Fibroblast of lung (primary cell): Measurements from ENCODE around the gene NHERF2. TPM values are rescaled to one million over a fixed set of nuclear protein-coding genes. Genes with fewer than 3 reads are reported as not detected.

Source experiments
- DNase-seq, 2 donors: peaks; one replicate each; pipeline versions ENCODE4 v3.0.0 to v3.0.0-alpha.2; 2010; ENCODE audit warnings: low read depth in 2 of 2
- H2AFZ ChIP-seq: 2 replicates; pipeline ENCODE4 v1.5.1; 2012; ENCODE audit warnings: low read length, control low read depth, inconsistent platforms
- H3K27ac ChIP-seq: 2 replicates; pipeline ENCODE4 v1.5.1; 2011; ENCODE audit warnings: low read length, control low read depth; ENCODE audit not compliant: insufficient read depth
- H3K27me3 ChIP-seq: 2 replicates; pipeline ENCODE4 v1.5.1; 2011; ENCODE audit warnings: mild to moderate bottlenecking, low read length; ENCODE audit not compliant: control insufficient read depth, insufficient read depth
- H3K36me3 ChIP-seq: 2 replicates; pipeline ENCODE4 v1.5.1; 2011; ENCODE audit warnings: low read length; ENCODE audit not compliant: control insufficient read depth, insufficient read depth
- H3K4me1 ChIP-seq: 2 replicates; pipeline ENCODE4 v1.5.1; 2011; ENCODE audit warnings: low read length; ENCODE audit not compliant: control insufficient read depth, insufficient read depth; ENCODE audit errors: extremely low read depth
- H3K4me2 ChIP-seq: 2 replicates; pipeline ENCODE4 v1.5.1; 2011; ENCODE audit warnings: low read length, control low read depth; ENCODE audit not compliant: insufficient read depth; ENCODE audit errors: extremely low read depth
- H3K4me3 ChIP-seq, 4 experiments: fragments of 200-600 bp in 1 of 4; sonication (generic) in 1 of 4; replicated peaks in 1 of 4; 2 replicates each; pipeline ENCODE4 v1.5.1; 2011 to 2016; ENCODE audit warnings: low read length in 4 of 4, low read depth in 3 of 4, mild to moderate bottlenecking in 3 of 4, control low read depth in 2 of 4, inconsistent platforms in 1 of 4, mixed read lengths in 1 of 4; ENCODE audit not compliant: insufficient read depth in 1 of 4; ENCODE audit errors: control extremely low read depth in 1 of 4
- H3K79me2 ChIP-seq: 2 replicates; pipeline ENCODE4 v1.5.1; 2012; ENCODE audit warnings: mild to moderate bottlenecking, low read length, inconsistent platforms; ENCODE audit not compliant: control insufficient read depth, insufficient read depth
- H3K9ac ChIP-seq: 2 replicates; pipeline ENCODE4 v1.5.1; 2011; ENCODE audit warnings: mild to moderate bottlenecking, low read length, control low read depth; ENCODE audit not compliant: insufficient read depth
- H3K9me3 ChIP-seq: 2 replicates; pipeline ENCODE4 v1.5.1; 2012; ENCODE audit warnings: low read depth, low read length; ENCODE audit not compliant: control insufficient read depth, insufficient read depth
- H4K20me1 ChIP-seq: 2 replicates; pipeline ENCODE4 v1.5.1; 2011; ENCODE audit warnings: low read length; ENCODE audit not compliant: control insufficient read depth, insufficient read depth; ENCODE audit errors: extremely low read depth
- CTCF ChIP-seq, 2 donors: IDR thresholded peaks in 1 of 2; conservative IDR thresholded peaks in 1 of 2; 1 replicate in 1 of 2; 2 replicates in 1 of 2; pipeline ENCODE4 v1.5.1; 2011 to 2012; ENCODE audit warnings: low read length in 2 of 2, control low read depth in 1 of 2, inconsistent platforms in 1 of 2, low read depth in 1 of 2, mild to moderate bottlenecking in 1 of 2
- EZH2 ChIP-seq: IDR thresholded peaks from 2 replicates; pipeline ENCODE4 v1.5.1; 2012; ENCODE audit warnings: low read length, control low read depth, mild to moderate bottlenecking; ENCODE audit errors: missing control alignments
- polyA plus RNA-seq, 2 donors: library from polyadenylated mRNA; depleted of rRNA in 1 of 2; stranded (reverse) in 1 of 2; unstranded in 1 of 2; fragments of >200 nt; gene quantifications; 2 replicates each; pipeline ENCODE4 v1.2.1, GENCODE V29; 2011 to 2012; ENCODE audit warnings: missing spikeins in 1 of 2
- total RNA-seq: library from RNA; depleted of rRNA; stranded (reverse); fragments of >200 nt; gene quantifications from 2 replicates; pipeline ENCODE4 v1.2.1, GENCODE V29; 2014

The NHERF2 gene
- total and polyA plus RNA-seq, 2 donors (not counting 1 experiment from before 2014, with no cell fraction given) = 21.5 to 38.0 TPM

- no peaks in the 10 kb centered on the region for H3K79me2 ChIP-seq
- H3K4me3 ChIP-seq = no peak overlapping the region
- DNase-seq = no peak
- peaks cover 41% of the 10 kb centered on the region for H3K36me3 ChIP-seq
- peaks cover 2% of the 10 kb centered on the region for H3K4me1 ChIP-seq
- no peak overlapping the region for H3K4me2 ChIP-seq
- no peaks in the 10 kb centered on the region for H3K27me3 ChIP-seq
- TF ChIP-seq CTCF (conservative IDR thresholded peaks at IDR 0.05 in 1 of 2, IDR thresholded peaks at IDR 0.05 in 1 of 2; ENCODE audit: low read depth in 1 of 2, low read length in 2 of 2) (no peak), EZH2 (no peak)
- no peak overlapping the region for H3K27ac ChIP-seq
- no peak overlapping the region for H3K9ac ChIP-seq
- no peaks in the 10 kb centered on the region for H4K20me1 ChIP-seq
- H2AFZ ChIP-seq = no peak overlapping the region
- no peaks in the 10 kb centered on the region for H3K9me3 ChIP-seq
Observed at GRCh38 chr16:2077016-2077415, 50.3 kb downstream of the NHERF2 start.

- H3K4me1 ChIP-seq = peaks cover 4% of the 10 kb centered on the region
- no peak overlapping the region for H3K27ac ChIP-seq
- H3K4me2 ChIP-seq = no peak overlapping the region
- H3K79me2 ChIP-seq = no peaks in the 10 kb centered on the region
- no peak overlapping the region for H2AFZ ChIP-seq
- H3K9me3 ChIP-seq = no peaks in the 10 kb centered on the region
- TF ChIP-seq CTCF (conservative IDR thresholded peaks at IDR 0.05 in 1 of 2, IDR thresholded peaks at IDR 0.05 in 1 of 2; ENCODE audit: low read depth in 1 of 2, low read length in 2 of 2) (no peak), EZH2 (no peak)
- H3K9ac ChIP-seq = no peak overlapping the region
- H3K36me3 ChIP-seq = peaks cover 39% of the 10 kb centered on the region
- DNase-seq = no peak
- no peaks in the 10 kb centered on the region for H4K20me1 ChIP-seq
- no peaks in the 10 kb centered on the region for H3K27me3 ChIP-seq
- no peak overlapping the region for H3K4me3 ChIP-seq
Observed at GRCh38 chr16:2077696-2078095, 51.0 kb downstream of the NHERF2 start.

GRCh38 chr16:2078096-2078495, 51.4 kb downstream of the NHERF2 start:
- H3K27ac ChIP-seq = no peak overlapping the region
- no peaks in the 10 kb centered on the region for H3K9me3 ChIP-seq
- H3K36me3 ChIP-seq = peaks cover 41% of the 10 kb centered on the region
- H3K79me2 ChIP-seq = no peaks in the 10 kb centered on the region
- H3K4me1 ChIP-seq = peaks cover 6% of the 10 kb centered on the region
- no peaks in the 10 kb centered on the region for H4K20me1 ChIP-seq
- no peak overlapping the region for H2AFZ ChIP-seq
- H3K9ac ChIP-seq = no peak overlapping the region
- TF ChIP-seq EZH2 = no peak
- no peak for TF ChIP-seq CTCF (conservative IDR thresholded peaks at IDR 0.05 in 1 of 2, IDR thresholded peaks at IDR 0.05 in 1 of 2; ENCODE audit: low read depth in 1 of 2, low read length in 2 of 2)
- DNase-seq = no peak
- no peak overlapping the region for H3K4me3 ChIP-seq
- H3K4me2 ChIP-seq = no peak overlapping the region
- no peaks in the 10 kb centered on the region for H3K27me3 ChIP-seq
